RWPE2 (cell line): Measurements from ENCODE around the gene NPAT.
"Not testable (repeated sequence)": the region's sequence is repeated elsewhere in the genome, so short reads cannot be mapped to it uniquely, and the experiment has no call there.

ENCODE experiments used
- ATAC-seq: fragments of 200-7000 bp; cut with Tn5 transposase; 3 replicates; pipeline ENCODE4 v1.9.1; 2021; ENCODE audit warnings: low read depth
- DNase-seq: peaks from one replicate; pipeline ENCODE4 v3.0.0-alpha.2; 2020; ENCODE audit warnings: low spot score
- H3K27ac ChIP-seq: fragments of 450-650 bp; 2 replicates; pipeline ENCODE4 v1.5.1; 2017; ENCODE audit warnings: mild to moderate bottlenecking; ENCODE audit not compliant: poor library complexity, severe bottlenecking
- H3K27me3 ChIP-seq: fragments of 250-450 bp; sonication (Bioruptor Pico); 2 replicates; pipeline ENCODE4 v1.5.1; 2021; ENCODE audit warnings: mild to moderate bottlenecking, moderate library complexity; ENCODE audit not compliant: insufficient read depth, poor library complexity, severe bottlenecking
- H3K36me3 ChIP-seq: fragments of 250-450 bp; sonication (Bioruptor Pico); 2 replicates; pipeline ENCODE4 v1.5.1; 2020; ENCODE audit warnings: low read depth, mild to moderate bottlenecking, moderate library complexity
- H3K4me1 ChIP-seq: fragments of 250-450 bp; sonication (Bioruptor Pico); 2 replicates; pipeline ENCODE4 v1.5.1; 2021; ENCODE audit warnings: mild to moderate bottlenecking, moderate library complexity; ENCODE audit not compliant: insufficient read depth, poor library complexity, severe bottlenecking
- H3K4me3 ChIP-seq: fragments of 250-450 bp; sonication (Bioruptor Pico); 2 replicates; pipeline ENCODE4 v1.5.1; 2021; ENCODE audit warnings: mild to moderate bottlenecking, moderate library complexity; ENCODE audit not compliant: severe bottlenecking
- H3K9me3 ChIP-seq: fragments of 250-450 bp; sonication (Bioruptor Pico); 2 replicates; pipeline ENCODE4 v1.5.1; 2021; ENCODE audit warnings: mild to moderate bottlenecking, moderate library complexity; ENCODE audit not compliant: severe bottlenecking
- CTCF ChIP-seq: fragments of 450-650 bp; IDR thresholded peaks from one replicate; pipeline ENCODE4 v1.5.1; 2017; ENCODE audit warnings: mild to moderate bottlenecking, moderate library complexity; ENCODE audit not compliant: poor library complexity, severe bottlenecking

The NPAT gene

GRCh38 chr11:108122166-108122628 is 100.2 kb downstream of the NPAT start:
- no peaks in the 10 kb centered on the region for H3K36me3 ChIP-seq
- ATAC-seq = no peak
- no peak for DNase-seq
- H3K27ac ChIP-seq = peak overlapping the region; percentile 5
- no peak for TF ChIP-seq CTCF
- H3K4me1 ChIP-seq = peaks cover 9% of the 10 kb centered on the region
- H3K9me3 ChIP-seq = no peaks in the 10 kb centered on the region
- peak overlapping the region; percentile 53 for H3K4me3 ChIP-seq
- no peaks in the 10 kb centered on the region for H3K27me3 ChIP-seq

GRCh38 chr11:108121274-108122155 is 100.9 kb downstream of the NPAT start, which contains the start of gene ACAT1:
Gene ACAT1 (plus strand): TSS chr11:108121567. CDS start chr11:108121607, 40 bp downstream.
- no peaks in the 10 kb centered on the region for H3K36me3 ChIP-seq
- TF ChIP-seq CTCF = no peak
- peaks cover 9% of the 10 kb centered on the region for H3K4me1 ChIP-seq
- peak within 1 kb of the TSS; percentile 53 for H3K4me3 ChIP-seq
- H3K27ac ChIP-seq = peak within 1 kb of the TSS; percentile 5
- H3K27me3 ChIP-seq = no peaks in the 10 kb centered on the region
- ATAC-seq (peak; percentile 95), DNase-seq (peak; percentile 92)
- no peaks in the 10 kb centered on the region for H3K9me3 ChIP-seq

GRCh38 chr11:108120936-108121273 is 101.5 kb downstream of the NPAT start:
- DNase-seq, H3K36me3 ChIP-seq, H3K27ac ChIP-seq, H3K9me3 ChIP-seq, H3K4me1 ChIP-seq, H3K27me3 ChIP-seq, ATAC-seq: not testable (repeated sequence)
- peak overlapping the region; percentile 53 for H3K4me3 ChIP-seq

- ATAC-seq (no peak), DNase-seq (no peak)
- no peaks in the 10 kb centered on the region for H3K9me3 ChIP-seq
- peak; percentile 82 for TF ChIP-seq CTCF
- H3K36me3 ChIP-seq = no peaks in the 10 kb centered on the region
- no peak overlapping the region for H3K27ac ChIP-seq
- H3K4me3 ChIP-seq = no peak overlapping the region
- H3K27me3 ChIP-seq = no peaks in the 10 kb centered on the region
- H3K4me1 ChIP-seq = peaks cover 4% of the 10 kb centered on the region
These were observed 104.6 kb downstream of the NPAT start for GRCh38 chr11:108117746-108118371.

GRCh38 chr11:108115500-108116140 is 106.8 kb downstream of the NPAT start:
- H3K27ac ChIP-seq = no peak overlapping the region
- H3K36me3 ChIP-seq = no peaks in the 10 kb centered on the region
- no peak for TF ChIP-seq CTCF
- DNase-seq = no peak
- no peak overlapping the region for H3K4me3 ChIP-seq
- H3K4me1 ChIP-seq = no peaks in the 10 kb centered on the region
- ATAC-seq = peak; percentile 76
- no peaks in the 10 kb centered on the region for H3K9me3 ChIP-seq
- H3K27me3 ChIP-seq = no peaks in the 10 kb centered on the region
